ENCODE data around the gene SDK1. TPM values are rescaled to one million over a fixed set of nuclear protein-coding genes. Genes with fewer than 3 reads are reported as not detected.

Gene SDK1
- total RNA-seq, 1 donor, result 0.43 TPM

DNA sequence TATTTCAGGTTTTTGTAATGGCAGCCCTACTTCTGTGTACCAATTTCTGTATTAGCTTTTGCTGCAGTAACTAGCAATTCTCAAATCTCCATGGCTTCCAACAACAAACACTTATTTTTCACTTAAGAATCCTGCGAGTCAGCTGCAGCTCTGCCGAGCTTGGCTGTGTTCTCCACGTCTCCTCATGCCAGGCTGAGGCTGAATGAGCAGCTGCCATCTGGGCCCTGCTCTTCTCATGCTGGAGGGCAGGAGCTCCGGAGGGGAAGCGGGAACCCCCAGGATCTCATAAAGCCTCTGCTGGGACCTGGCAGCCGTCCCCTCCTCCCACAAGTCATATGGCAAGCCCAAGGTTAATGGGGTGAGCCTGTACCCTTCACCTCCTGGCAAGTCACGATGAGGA, 591.1 kb downstream of the SDK1 start:
- TF ChIP-seq CTCF (IDR thresholded peaks at IDR 0.05; ENCODE audit: insufficient read depth, low read depth, low read length), result no peak
- DNase-seq (ENCODE audit: low read depth), result no peak

DNA sequence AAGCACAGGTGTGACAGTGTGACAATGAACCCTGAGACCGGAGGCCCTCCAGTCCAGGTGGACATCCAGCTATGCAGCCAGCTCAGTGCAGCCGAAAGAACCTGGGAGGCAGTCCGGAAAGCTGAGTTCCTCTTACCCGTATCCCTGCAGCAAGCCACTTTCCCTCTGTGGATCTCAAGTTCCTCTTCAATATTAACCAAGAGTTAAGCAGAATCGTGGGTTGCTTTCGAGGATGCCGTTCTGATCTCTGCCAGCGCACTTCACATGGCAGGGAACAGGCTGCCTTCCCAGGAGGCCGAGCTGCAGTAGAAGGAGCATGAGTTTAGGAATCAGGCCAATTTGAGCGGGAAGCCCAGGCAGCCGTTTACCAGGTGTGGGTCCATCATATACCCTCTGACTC, 591.6 kb downstream of the SDK1 start:
- no peak overlapping the region for H3K4me3 ChIP-seq (ENCODE audit: low read depth, low read length)
- no peak for TF ChIP-seq CTCF (IDR thresholded peaks at IDR 0.05; ENCODE audit: insufficient read depth, low read depth, low read length)
- DNase-seq (ENCODE audit: low read depth), result no peak

More for the DNA sequence above, 591.1 kb downstream of the SDK1 start:
- H3K4me3 ChIP-seq (ENCODE audit: low read depth, low read length), result no peak overlapping the region

DNA sequence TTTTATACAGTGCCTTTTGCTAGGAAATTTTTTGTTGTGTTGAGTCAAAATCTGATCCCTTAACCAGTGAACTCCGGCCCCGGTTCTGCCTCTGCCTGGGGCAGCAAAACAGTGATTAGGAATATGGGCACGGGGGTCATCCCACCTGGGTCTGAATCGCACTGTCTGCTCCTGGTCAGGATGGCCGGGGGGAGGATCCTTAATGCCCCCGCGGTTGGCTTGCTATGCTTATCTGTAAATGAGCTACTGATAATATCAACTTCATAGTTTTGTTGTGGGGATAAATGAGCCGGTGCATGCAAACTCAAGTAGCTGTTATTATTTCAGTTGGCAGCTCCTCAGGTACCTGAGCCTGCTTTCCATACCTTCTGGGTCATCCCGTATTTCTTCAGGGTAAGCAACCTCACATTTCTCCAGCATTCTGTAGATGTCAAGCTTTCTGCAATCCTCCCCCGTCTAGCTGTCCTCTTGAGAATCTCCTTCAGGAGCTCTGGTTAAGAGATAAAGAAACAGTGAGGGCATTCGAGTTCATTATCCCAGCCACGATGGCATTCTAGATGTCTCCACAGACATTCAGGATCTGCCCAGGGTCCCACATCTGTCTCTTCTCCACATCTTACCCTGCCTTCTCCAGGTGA, 592.2 kb downstream of the SDK1 start:
- no peak for DNase-seq (ENCODE audit: low read depth)
- no peak for TF ChIP-seq CTCF (IDR thresholded peaks at IDR 0.05; ENCODE audit: insufficient read depth, low read depth, low read length)
- no peak overlapping the region for H3K4me3 ChIP-seq (ENCODE audit: low read depth, low read length)

DNA sequence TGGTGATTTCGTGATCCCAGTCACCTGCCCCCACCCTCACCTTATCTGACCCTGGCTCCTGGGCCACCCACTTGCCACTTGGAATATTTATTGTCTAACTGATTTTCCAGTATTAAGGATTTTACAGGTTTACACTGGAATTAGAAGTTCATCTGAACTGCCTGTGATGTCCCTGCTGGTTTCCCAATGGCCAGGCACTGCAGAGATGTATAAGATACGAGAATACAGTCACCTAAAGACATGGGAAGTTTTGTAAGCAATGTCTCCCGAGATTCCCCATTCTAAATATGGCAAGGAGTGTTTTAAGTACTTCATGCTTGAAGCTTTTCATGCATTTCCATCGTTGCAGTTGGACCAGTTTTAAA, 592.7 kb downstream of the SDK1 start:
- TF ChIP-seq CTCF (IDR thresholded peaks at IDR 0.05; ENCODE audit: insufficient read depth, low read depth, low read length), result no peak
- H3K4me3 ChIP-seq (ENCODE audit: low read depth, low read length), result no peak overlapping the region
- DNase-seq (ENCODE audit: low read depth), result no peak

DNA sequence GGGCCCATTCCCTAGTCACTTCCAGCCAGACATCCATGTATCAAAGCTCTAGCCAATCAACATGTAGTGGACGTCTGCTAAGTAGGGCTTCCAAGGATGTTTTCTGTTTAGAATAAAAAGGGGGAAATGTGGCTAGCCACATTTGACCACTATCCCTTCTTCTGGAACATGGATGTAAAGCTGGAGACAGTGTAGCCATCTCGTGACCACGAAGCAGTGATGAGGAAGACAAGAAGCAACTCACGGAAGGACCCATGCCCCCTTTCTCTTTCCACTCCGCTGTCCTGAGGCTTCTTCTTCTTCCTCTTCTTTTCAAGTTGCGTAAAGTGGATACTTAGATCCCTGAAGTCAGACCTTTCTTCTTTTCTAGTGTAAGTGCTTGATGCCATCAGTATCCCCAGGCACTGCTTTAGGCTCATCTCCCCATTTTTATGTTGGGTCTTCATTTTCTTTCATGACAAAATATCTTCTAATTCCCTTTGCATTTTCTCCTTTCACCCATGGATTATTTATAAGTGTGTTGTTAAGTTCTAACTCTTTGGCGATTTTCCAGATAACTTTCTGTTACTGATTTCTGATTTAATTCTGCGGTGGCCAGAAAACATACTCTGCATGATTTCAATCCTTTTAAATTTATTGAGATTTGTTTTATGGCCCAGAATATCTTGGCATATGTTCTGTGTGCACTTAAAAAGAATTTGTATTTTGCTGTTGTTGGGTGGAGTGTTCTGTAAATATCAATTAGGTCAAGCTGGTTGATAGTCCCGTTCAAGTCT, 594.5 kb downstream of the SDK1 start:
- TF ChIP-seq CTCF (IDR thresholded peaks at IDR 0.05; ENCODE audit: insufficient read depth, low read depth, low read length), result no peak
- no peak for DNase-seq (ENCODE audit: low read depth)
- no peak overlapping the region for H3K4me3 ChIP-seq (ENCODE audit: low read depth, low read length)

GRCh38 chr7:3896169-3896765, 595.2 kb downstream of the SDK1 start:
- H3K4me3 ChIP-seq (ENCODE audit: low read depth, low read length), result no peak overlapping the region
- DNase-seq (ENCODE audit: low read depth), result no peak
- TF ChIP-seq CTCF (IDR thresholded peaks at IDR 0.05; ENCODE audit: insufficient read depth, low read depth, low read length), result no peak
